ENCODE data around the gene RPL9. TPM values are rescaled to one million over a fixed set of nuclear protein-coding genes. Genes with fewer than 3 reads are reported as not detected.

RPL9 gene
- total and polyA plus RNA-seq, 2 of the 13 experiments (the other 11 are each of a cell fraction or from before 2014, with no cell fraction given): 993 to 2,148 TPM

DNA sequence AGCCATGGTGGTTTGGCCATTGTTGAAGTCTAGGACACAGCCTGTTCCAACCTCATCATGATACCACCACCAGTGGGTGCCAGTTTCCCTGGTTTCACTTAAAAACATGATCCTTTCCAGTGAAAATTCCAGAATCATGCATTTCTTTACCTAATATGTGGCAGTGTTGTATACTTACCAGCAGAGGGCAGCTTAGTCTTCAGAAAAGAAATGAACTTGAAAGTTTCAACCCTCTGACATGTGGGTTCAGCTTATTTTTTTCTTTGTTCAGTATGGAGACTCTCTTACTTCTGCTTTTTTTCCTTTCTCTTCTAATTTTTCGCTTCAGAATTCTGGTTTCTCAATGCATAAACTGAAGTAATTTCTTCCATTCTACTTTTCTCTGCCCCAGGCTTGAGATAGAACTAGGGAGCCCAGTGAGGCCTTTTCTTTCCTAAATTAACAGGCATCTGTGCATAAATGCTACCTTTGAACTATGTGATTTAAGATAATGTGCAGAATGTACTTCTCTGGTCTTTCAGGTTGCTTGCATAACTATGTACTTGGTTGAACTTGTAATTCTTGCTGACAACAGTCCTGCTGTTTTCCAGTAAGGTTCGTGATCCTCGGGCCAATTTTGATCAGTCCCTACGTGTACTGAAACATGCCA is 10.8 kb upstream of the RPL9 start (continued):
- no peak for TF ChIP-seq ZNF383 (CRISPR knock-in tag; IDR thresholded peaks at IDR 0.05; ENCODE audit: borderline replicate concordance)
- TF ChIP-seq NFKB2 (CRISPR knock-in tag; IDR thresholded peaks at IDR 0.05; ENCODE audit: borderline replicate concordance): no peak
- no peak for TF ChIP-seq JUN (CRISPR knock-in tag; IDR thresholded peaks at IDR 0.05)
- TF ChIP-seq ZNF75D (CRISPR knock-in tag; IDR thresholded peaks at IDR 0.05; ENCODE audit: borderline replicate concordance): no peak
- TF ChIP-seq ZNF589 (CRISPR knock-in tag; conservative IDR thresholded peaks at IDR 0.05): no peak
- TF ChIP-seq ZBTB20 (CRISPR knock-in tag; IDR thresholded peaks at IDR 0.05; ENCODE audit: borderline replicate concordance, low read depth): no peak
- TF ChIP-seq STAT5B (CRISPR knock-in tag; IDR thresholded peaks at IDR 0.05): no peak
- no peak for TF ChIP-seq UBTF (CRISPR knock-in tag; IDR thresholded peaks at IDR 0.05)
- no peak for TF ChIP-seq ZNF546 (CRISPR knock-in tag; conservative IDR thresholded peaks at IDR 0.05)
- TF ChIP-seq NCOR1 (IDR thresholded peaks at IDR 0.05; ENCODE audit: borderline replicate concordance, low read length): no peak
- no peak for TF ChIP-seq ZNF737 (CRISPR knock-in tag; IDR thresholded peaks at IDR 0.05; ENCODE audit: borderline replicate concordance)
- TF ChIP-seq CERS6 (CRISPR knock-in tag; IDR thresholded peaks at IDR 0.05): no peak
- no peak for TF ChIP-seq ZNF879 (CRISPR knock-in tag; IDR thresholded peaks at IDR 0.05)
- TF ChIP-seq, protein P1, sequence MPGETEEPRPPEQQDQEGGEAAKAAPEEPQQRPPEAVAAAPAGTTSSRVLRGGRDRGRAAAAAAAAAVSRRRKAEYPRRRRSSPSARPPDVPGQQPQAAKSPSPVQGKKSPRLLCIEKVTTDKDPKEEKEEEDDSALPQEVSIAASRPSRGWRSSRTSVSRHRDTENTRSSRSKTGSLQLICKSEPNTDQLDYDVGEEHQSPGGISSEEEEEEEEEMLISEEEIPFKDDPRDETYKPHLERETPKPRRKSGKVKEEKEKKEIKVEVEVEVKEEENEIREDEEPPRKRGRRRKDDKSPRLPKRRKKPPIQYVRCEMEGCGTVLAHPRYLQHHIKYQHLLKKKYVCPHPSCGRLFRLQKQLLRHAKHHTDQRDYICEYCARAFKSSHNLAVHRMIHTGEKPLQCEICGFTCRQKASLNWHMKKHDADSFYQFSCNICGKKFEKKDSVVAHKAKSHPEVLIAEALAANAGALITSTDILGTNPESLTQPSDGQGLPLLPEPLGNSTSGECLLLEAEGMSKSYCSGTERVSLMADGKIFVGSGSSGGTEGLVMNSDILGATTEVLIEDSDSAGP (CRISPR knock-in tag; IDR thresholded peaks at IDR 0.05; ENCODE audit: borderline replicate concordance): no peak
- peak; percentile 54; the same call in 1 of the 2 replicates for TF ChIP-seq PPARG (CRISPR knock-in tag; conservative IDR thresholded peaks at IDR 0.05)
- no peak for TF ChIP-seq CREB1 (IDR thresholded peaks at IDR 0.05)
- no peak for TF ChIP-seq CREB1 (CRISPR knock-in tag; IDR thresholded peaks at IDR 0.05)
- no peak for TF ChIP-seq MED8 (CRISPR knock-in tag; IDR thresholded peaks at IDR 0.05; ENCODE audit: insufficient replicate concordance)
- TF ChIP-seq HOXA5 (CRISPR knock-in tag; IDR thresholded peaks at IDR 0.05): peak; percentile 73
- no peak for TF ChIP-seq ZNF776 (CRISPR knock-in tag; IDR thresholded peaks at IDR 0.05)
- no peak for TF ChIP-seq NR3C1 (CRISPR knock-in tag; IDR thresholded peaks at IDR 0.05)
- TF ChIP-seq HNF4A (CRISPR knock-in tag; IDR thresholded peaks at IDR 0.05): no peak
- TF ChIP-seq BHLHE40 (IDR thresholded peaks at IDR 0.05; ENCODE audit: low read length): no peak
- no peak for TF ChIP-seq SMARCC2 (IDR thresholded peaks at IDR 0.05)
- TF ChIP-seq ZNF224 (CRISPR knock-in tag; IDR thresholded peaks at IDR 0.05): no peak
- peak; percentile 67; the same call in 1 of the 2 replicates for TF ChIP-seq DMAP1 (CRISPR knock-in tag; IDR thresholded peaks at IDR 0.05)
- TF ChIP-seq ONECUT2 (CRISPR knock-in tag; IDR thresholded peaks at IDR 0.05): no peak
- peak; percentile 52; the same call in 1 of the 2 replicates for TF ChIP-seq KAT7 (CRISPR knock-in tag; IDR thresholded peaks at IDR 0.05; ENCODE audit: borderline replicate concordance)
- no peak for TF ChIP-seq GZF1 (CRISPR knock-in tag; IDR thresholded peaks at IDR 0.05)

All from HepG2 (cell line).